Suprapubic skin (tissue), 4 donors: Measurements from ENCODE around the gene ADISSP.

Experiments
- POLR2A ChIP-seq, 2 donors: fragments of 450-650 bp; IDR thresholded peaks; one replicate each; pipeline ENCODE4 v1.6.1; 2017; ENCODE audit warnings: antibody characterized with exemption in 2 of 2, mild to moderate bottlenecking in 2 of 2, moderate library complexity in 2 of 2
- POLR2AphosphoS5 ChIP-seq, 3 donors: sonication (generic); formaldehyde crosslinking; IDR thresholded peaks; one replicate each; pipeline ENCODE4 v1.6.1; 2017; ENCODE audit warnings: antibody characterized with exemption in 3 of 3
- TF ChIP-seq, protein P1 (sequence below), 2 donors: fragments of 200-600 bp in 1 of 2; fragments of 450-650 bp in 1 of 2; sonication (generic) in 1 of 2; IDR thresholded peaks; one replicate each; pipeline ENCODE4 v1.5.1; 2016 to 2019; ENCODE audit warnings: antibody characterized with exemption in 2 of 2, mild to moderate bottlenecking in 1 of 2, moderate library complexity in 1 of 2

DNA sequence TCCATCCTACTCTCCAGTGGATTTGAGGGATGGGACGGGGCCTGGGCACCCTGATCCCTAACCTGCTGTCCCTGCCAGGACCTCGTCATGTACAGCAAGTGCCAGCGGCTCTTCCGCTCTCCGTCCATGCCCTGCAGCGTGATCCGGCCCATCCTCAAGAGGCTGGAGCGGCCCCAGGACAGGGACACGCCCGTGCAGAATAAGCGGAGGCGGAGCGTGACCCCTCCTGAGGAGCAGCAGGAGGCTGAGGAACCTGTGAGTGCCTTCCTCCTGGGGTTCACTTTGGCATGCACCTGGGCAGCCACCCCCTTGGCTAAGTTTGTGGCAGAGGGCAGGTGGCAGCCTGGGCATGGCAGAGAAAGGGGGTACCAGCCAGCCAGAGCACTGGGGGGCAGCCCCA, 34.3 kb upstream of the ADISSP start:
- TF ChIP-seq, protein P1, sequence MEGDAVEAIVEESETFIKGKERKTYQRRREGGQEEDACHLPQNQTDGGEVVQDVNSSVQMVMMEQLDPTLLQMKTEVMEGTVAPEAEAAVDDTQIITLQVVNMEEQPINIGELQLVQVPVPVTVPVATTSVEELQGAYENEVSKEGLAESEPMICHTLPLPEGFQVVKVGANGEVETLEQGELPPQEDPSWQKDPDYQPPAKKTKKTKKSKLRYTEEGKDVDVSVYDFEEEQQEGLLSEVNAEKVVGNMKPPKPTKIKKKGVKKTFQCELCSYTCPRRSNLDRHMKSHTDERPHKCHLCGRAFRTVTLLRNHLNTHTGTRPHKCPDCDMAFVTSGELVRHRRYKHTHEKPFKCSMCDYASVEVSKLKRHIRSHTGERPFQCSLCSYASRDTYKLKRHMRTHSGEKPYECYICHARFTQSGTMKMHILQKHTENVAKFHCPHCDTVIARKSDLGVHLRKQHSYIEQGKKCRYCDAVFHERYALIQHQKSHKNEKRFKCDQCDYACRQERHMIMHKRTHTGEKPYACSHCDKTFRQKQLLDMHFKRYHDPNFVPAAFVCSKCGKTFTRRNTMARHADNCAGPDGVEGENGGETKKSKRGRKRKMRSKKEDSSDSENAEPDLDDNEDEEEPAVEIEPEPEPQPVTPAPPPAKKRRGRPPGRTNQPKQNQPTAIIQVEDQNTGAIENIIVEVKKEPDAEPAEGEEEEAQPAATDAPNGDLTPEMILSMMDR (IDR thresholded peaks at IDR 0.05): no peak
- TF ChIP-seq POLR2A (IDR thresholded peaks at IDR 0.05): no peak
- no peak for TF ChIP-seq POLR2AphosphoS5 (IDR thresholded peaks at IDR 0.05)
